H1 (cell line): Measurements from ENCODE around the gene TNS4. TPM values are rescaled to one million over a fixed set of nuclear protein-coding genes. Genes with fewer than 3 reads are reported as not detected.

Experiments
- ATF2 ChIP-seq: IDR thresholded peaks from 2 replicates; pipeline ENCODE4 v1.6.1; 2012; ENCODE audit warnings: low read length, inconsistent platforms
- BRCA1 ChIP-seq: IDR thresholded peaks from 2 replicates; pipeline ENCODE4 v1.6.1; 2012; ENCODE audit warnings: low read depth, low read length, improper control_type of control experiment
- CHD2 ChIP-seq: IDR thresholded peaks from 2 replicates; pipeline ENCODE4 v1.6.1; 2012; ENCODE audit warnings: low read length, improper control_type of control experiment
- CHD7 ChIP-seq: fragments of 300-600 bp; sonication (generic); IDR thresholded peaks from 2 replicates; pipeline ENCODE4 v1.7.1; 2012; ENCODE audit warnings: low read length, moderate library complexity, mild to moderate bottlenecking, inconsistent platforms; ENCODE audit not compliant: insufficient replicate concordance
- CREB1 ChIP-seq: IDR thresholded peaks from 2 replicates; pipeline ENCODE4 v1.6.1; 2012; ENCODE audit warnings: inconsistent platforms
- JUN ChIP-seq: IDR thresholded peaks from 2 replicates; pipeline ENCODE4 v1.6.1; 2011; ENCODE audit warnings: low read depth, mild to moderate bottlenecking, improper control_type of control experiment, low read length
- MAX ChIP-seq: IDR thresholded peaks from 2 replicates; pipeline ENCODE4 v1.6.1; 2012; ENCODE audit warnings: inconsistent platforms
- PHF8 ChIP-seq: fragments of 200-600 bp; sonication (generic); conservative IDR thresholded peaks from 2 replicates; pipeline ENCODE4 v1.7.1; 2012; ENCODE audit warnings: low read depth, mild to moderate bottlenecking, inconsistent platforms, low read length, moderate library complexity
- RNF2 ChIP-seq: fragments of 200-900, 300-1000 bp; sonication (generic); IDR thresholded peaks from 2 replicates; pipeline ENCODE4 v1.7.1; 2016; ENCODE audit warnings: borderline replicate concordance, low read depth, mild to moderate bottlenecking, antibody characterized with exemption, low read length; ENCODE audit not compliant: poor library complexity, severe bottlenecking; ENCODE audit errors: missing control alignments
- SUZ12 ChIP-seq: fragments of 200-600 bp; sonication (generic); IDR thresholded peaks from 2 replicates; pipeline ENCODE4 v1.6.1; 2012; ENCODE audit warnings: mild to moderate bottlenecking, inconsistent platforms, low read length, moderate library complexity, mixed read lengths
- polyA plus RNA-seq, 7 experiments: library from polyadenylated mRNA; depleted of rRNA in 3 of 7; stranded (reverse) in 5 of 7; unstranded in 2 of 7; fragments of >200 nt in 5 of 7; fragments of 200-250 nt in 2 of 7; gene quantifications; 1 replicate in 5 of 7; 2 replicates in 1 of 7; 4 replicates in 1 of 7; pipeline versions ENCODE4 v1.2.1 to v1.2.3, GENCODE V29; 2011 to 2013; ENCODE audit warnings: missing spikeins in 2 of 7, mixed read lengths in 2 of 7
- total RNA-seq: library from RNA; stranded (reverse); fragmentation: NEBNext Ultra II Directional; extraction: Animal tissue kit (Norgen Biotek cat#: 25700); gene quantifications from 2 replicates; pipeline ENCODE4 v1.2.1, GENCODE V29; 2021

TNS4 gene
- total and polyA plus RNA-seq, 2 of the 8 experiments (the other 6 are each of a cell fraction or from before 2014, with no cell fraction given), result 0.20 to 0.21 TPM

- TF ChIP-seq CHD7 (no peak), CHD2 (no peak), CREB1 (no peak), PHF8 (no peak), ATF2 (no peak), SUZ12 (no peak), JUN (no peak), RNF2 (no peak), BRCA1 (no peak), MAX (no peak)
These were observed 13.6 kb upstream of the TNS4 start (continued) for GRCh38 chr17:40515011-40515410.
